Putamen (tissue), 1 donor: ENCODE data around the gene HES2.
"Not testable (repeated sequence)": the region's sequence is repeated elsewhere in the genome, so short reads cannot be mapped to it uniquely, and the experiment has no call there.

Source experiments
- DNase-seq: peaks from one replicate; pipeline ENCODE4 v3.0.0-alpha.2; 2016; ENCODE audit warnings: low spot score

The HES2 gene

GRCh38 chr1:6417961-6418667 lies 1.6 kb downstream of the HES2 start:
- no peak for DNase-seq

DNA sequence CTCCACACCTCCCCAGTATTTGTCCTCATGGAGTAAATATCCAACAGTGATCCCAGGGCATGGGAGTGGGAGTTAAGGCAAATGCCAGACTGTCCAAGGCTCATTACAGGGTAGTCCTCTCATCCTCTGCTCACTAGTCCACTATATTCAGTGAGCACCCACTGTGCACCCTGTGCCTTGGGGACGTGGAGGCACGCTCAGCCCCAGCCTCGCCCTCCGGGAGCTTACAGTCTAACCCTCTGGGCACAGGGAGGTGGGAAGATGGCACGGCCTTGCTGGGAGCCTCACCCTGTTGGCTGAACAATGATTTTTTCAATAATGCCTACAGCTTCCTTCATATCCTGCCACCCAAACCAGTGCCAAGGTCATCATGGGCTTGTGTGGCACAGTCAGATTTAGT lies 2.8 kb downstream of the HES2 start:
- no peak for DNase-seq

GRCh38 chr1:6416295-6416656 lies 3.4 kb downstream of the HES2 start:
- DNase-seq: no peak

DNA sequence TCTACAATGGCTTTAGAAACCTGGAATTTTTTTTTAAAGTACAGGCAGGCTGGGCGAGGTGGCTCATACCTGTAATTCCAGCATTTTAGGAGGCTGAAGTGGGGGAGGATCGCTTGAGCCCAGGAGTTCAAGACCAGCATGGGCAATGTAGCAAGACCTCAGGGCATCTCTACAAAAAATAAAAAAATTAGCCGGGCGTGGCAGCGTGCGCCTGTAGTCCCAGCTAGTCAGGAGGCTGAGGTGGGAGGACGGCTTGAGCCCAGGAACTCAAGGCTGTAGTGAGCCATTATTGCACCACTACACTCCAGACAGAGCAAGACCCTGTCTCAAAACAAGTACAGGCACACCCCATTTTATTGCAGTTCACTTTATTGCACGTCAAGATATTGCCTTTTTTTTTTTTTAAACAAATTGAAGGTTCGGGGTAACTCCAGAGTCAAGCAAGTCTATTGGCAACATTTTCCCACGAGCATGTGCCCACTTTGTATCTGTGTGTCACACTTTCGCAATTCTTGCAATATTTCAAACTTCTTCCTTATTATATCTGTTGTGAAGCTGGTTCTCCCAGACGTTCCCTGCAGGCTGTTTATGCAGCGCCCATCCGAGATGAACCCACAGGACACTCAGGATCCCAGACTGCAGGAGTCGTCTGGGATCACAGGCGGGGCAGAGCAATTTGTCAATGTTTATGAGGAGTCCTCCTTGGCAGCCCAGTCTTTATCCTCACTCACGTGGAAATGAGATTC lies 4.7 kb downstream of the HES2 start:
- no peak for DNase-seq

DNA sequence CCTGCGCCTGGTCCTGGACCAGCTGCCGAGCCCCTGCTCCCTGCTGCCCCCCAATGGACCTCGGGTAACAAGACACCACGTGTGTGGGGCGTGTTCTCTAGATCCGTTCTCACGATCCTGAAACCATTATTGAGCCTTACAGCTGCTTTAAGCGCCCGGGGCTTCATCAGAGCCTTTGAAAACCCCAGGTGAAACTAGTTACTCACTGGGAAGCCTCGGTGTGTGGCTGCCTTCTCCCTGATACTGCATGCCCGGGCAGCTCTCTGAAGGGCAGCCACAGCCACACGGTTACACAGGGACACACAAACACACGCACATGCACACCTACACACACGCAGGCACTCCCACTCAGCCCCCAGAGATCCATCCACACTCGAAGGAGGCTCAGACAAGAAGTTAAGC lies 5.3 kb downstream of the HES2 start:
- no peak for DNase-seq

GRCh38 chr1:6412896-6413295 lies 6.8 kb downstream of the HES2 start:
- DNase-seq: no peak

- no peak for DNase-seq
Observed at GRCh38 chr1:6410248-6410893, 9.3 kb downstream of the HES2 start.

DNA sequence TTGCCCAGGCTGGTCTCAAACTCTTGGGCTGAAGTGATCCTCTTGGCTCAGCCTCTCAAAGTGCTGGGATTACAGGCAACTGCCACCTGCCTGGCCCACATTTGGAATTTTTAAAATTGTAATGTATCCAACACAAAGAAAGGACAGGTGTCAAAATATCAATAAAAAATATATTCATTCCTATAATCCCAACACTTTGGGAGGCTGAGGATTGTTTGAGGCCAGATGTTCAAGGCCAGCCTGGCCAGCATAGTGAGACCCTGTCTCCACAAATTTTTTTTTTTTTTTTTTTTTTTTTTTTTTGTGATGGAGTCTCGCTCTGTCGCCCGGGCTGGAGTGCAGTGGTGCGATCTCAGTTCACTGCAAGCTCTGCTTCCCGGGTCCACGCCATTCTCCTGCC lies 10.0 kb downstream of the HES2 start:
- DNase-seq: no peak

DNA sequence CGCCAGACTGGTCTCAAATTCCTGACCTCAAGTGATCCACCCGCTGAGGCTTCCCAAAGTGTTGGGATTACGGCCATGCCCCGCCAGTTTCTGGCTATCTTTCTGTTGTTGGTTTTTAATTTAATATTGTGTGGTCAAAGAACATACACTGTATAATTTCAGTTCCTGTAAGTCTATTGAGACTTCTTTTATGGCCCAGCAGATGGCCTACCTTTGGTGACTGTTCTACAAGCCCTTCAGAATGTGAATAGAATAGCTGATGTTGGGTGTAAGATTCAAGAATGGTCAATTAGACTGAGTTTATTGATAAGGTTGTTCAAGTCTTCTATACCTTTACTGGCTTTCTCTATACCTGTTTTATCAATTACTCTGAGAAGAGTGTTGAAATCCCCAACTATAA lies 10.7 kb downstream of the HES2 start:
- no peak for DNase-seq

- no peak for DNase-seq
Observed at GRCh38 chr1:6408023-6408422, 11.7 kb downstream of the HES2 start.

- no peak for DNase-seq
Observed at GRCh38 chr1:6401673-6402072, 18.0 kb downstream of the HES2 start.

- DNase-seq: no peak
Observed at GRCh38 chr1:6399294-6399693, 20.4 kb downstream of the HES2 start.

DNA sequence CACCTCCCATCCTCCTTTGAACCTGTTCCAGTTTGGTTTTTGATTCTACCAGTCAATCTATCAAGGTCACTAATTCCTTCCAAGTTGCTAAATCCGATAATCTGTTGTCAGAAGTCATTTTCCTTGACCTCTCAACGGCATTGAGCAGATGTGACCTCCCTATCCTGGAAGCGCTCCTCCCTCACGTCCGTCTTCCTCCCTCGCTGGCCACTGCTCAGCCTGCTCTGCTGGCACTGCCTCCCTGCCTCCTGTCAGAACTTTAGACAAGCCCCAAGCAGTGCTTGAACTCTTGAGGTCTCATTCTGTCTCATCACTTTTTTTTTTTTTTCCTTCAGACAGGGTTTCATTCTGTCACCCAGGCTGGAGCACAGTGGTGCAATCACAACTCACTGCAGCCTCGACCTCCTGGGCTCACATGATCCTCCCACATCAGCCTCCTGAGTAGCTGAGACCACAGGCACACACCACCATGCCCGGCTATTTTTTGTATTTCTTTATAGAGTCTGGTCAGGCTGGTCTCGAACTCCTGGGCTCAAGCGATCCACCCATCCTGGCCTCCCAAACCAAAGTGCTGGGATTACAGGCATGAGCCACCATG lies 21.8 kb downstream of the HES2 start:
- DNase-seq: no peak

DNA sequence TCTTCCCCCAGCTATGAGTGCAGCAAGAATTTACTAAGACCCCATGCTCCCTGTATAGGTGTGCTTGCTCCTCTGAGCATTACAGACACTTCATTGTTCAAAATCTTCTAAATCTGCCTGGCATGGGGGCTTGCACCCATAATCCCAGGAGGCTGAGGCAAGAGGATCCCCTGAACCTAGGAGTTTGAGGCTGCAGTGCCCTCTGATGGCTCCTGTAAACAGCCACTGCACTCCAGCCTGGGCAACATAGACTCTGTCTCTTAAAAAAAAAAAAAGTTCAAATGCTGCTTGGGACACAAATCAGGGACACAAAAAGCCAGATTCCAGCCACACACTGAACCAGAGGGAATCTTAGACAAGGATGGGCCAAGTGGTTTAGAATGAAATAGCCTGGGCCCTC lies 22.7 kb downstream of the HES2 start:
- DNase-seq: no peak

DNA sequence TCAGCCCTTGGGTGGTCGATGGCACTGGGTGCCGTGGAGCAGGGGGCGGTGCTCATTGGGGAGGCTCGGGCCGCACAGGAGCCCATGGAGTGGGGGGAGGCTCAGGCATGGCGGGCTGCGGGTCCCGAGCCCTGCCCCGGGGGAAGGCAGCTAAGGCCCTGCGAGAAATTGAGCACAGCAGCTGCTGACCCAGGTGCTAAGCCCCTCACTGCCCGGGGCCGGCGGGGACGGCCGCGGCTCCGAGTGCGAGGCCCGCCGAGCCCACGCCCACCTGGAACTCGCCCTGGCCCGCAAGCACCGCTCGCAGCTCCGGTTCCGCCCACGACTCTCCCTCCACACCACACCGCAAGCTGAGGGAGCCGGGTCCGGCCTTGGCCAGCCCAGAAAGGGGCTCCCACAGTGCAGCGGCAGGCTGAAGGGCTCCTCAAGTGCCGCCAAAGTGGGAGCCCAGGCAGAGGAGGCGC lies 23.9 kb downstream of the HES2 start:
- not testable (repeated sequence) for DNase-seq

GRCh38 chr1:6395130-6395529 lies 24.6 kb downstream of the HES2 start:
- DNase-seq: not testable (repeated sequence)

GRCh38 chr1:6393400-6394187 lies 26.1 kb downstream of the HES2 start, which contains the start of gene ACOT7:
TSS of gene ACOT7 (minus strand) at chr1:6393767. CDS start at chr1:6393399, 368 bp downstream.
- DNase-seq: peak; percentile 93

- DNase-seq: no peak
Observed at GRCh38 chr1:6392809-6393399, 26.8 kb downstream of the HES2 start.

- peak; percentile 36 for DNase-seq
Observed at GRCh38 chr1:6391951-6392808, 27.5 kb downstream of the HES2 start.

DNA sequence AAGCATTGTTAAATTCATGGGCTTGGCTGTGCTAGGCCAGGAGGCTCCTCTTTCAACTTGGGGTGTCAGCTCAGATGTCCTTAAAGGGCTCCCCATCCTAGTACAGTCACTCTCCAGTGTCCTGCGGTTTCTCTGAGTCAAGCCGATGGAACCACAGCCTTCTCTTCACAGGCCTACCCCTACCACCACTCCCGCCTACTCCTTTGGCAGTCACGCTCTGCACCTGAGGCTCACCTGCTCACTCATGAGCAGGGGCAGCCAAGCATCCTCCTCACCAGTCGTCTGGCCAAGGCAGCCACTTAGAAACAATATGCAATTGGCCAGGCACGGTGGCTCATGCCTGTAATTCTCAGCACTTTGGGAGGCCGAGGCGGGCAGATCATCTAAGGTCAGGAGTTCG lies 29.7 kb downstream of the HES2 start:
- DNase-seq: no peak
